B cell (primary cell): ENCODE measurements around the gene CCDC78. TPM values are rescaled to one million over a fixed set of nuclear protein-coding genes. Genes with fewer than 3 reads are reported as not detected.

Experiments
- ATAC-seq: fragments of 200-7000 bp; cut with Tn5 transposase; one replicate; pipeline ENCODE4 v1.10.0; 2021; ENCODE audit warnings: low read depth, mild to moderate bottlenecking, moderate number of reproducible peaks, moderate library complexity
- CTCF ChIA-PET: fragments of 350-600 bp; sonication (Branson Sonifier 250); formaldehyde crosslinking; loops from one replicate; lab custom pipeline; 2021; ENCODE audit warnings: antibody characterized with exemption, inconsistent platforms; lab: Charles Lee
- POLR2A ChIA-PET: fragments of 350-600 bp; sonication (Branson Sonifier 250); formaldehyde crosslinking; loops from one replicate; lab custom pipeline; 2021; ENCODE audit warnings: antibody characterized with exemption; lab: Charles Lee
- DNase-seq: peaks from one replicate; pipeline ENCODE4 v3.0.0; 2013
- H2AFZ ChIP-seq: 2 replicates; pipeline ENCODE4 v1.6.1; 2012; ENCODE audit warnings: mild to moderate bottlenecking, low read depth, low read length; ENCODE audit not compliant: insufficient read depth, poor library complexity, severe bottlenecking
- H3K27ac ChIP-seq, 2 donors: 1 replicate in 1 of 2; 2 replicates in 1 of 2; pipeline ENCODE4 v1.5.1; 2012 to 2013; ENCODE audit warnings: low read length in 2 of 2, mild to moderate bottlenecking in 2 of 2, moderate library complexity in 1 of 2
- H3K27me3 ChIP-seq, 4 experiments: fragments of 200-600 bp in 1 of 4; sonication (generic) in 1 of 4; replicated peaks in 1 of 4; 1 replicate in 2 of 4; 2 replicates in 2 of 4; pipeline versions ENCODE4 v1.6.1 to v1.7.0; 2013 to 2016; ENCODE audit warnings: low read length in 3 of 4, mild to moderate bottlenecking in 2 of 4, mixed read lengths in 1 of 4, moderate library complexity in 1 of 4; ENCODE audit not compliant: insufficient read depth in 4 of 4, control insufficient read depth in 3 of 4; ENCODE audit errors: control extremely low read depth in 1 of 4
- H3K36me3 ChIP-seq, 2 experiments: replicated peaks in 1 of 2; 1 replicate in 1 of 2; 2 replicates in 1 of 2; pipeline versions ENCODE4 v1.6.1 to v1.7.1; 2013; ENCODE audit warnings: low read length in 1 of 2; ENCODE audit not compliant: insufficient read depth in 2 of 2, control insufficient read depth in 1 of 2; ENCODE audit errors: control extremely low read depth in 1 of 2, extremely low read depth in 1 of 2
- H3K4me1 ChIP-seq, 2 donors: fragments of 200-600 bp in 1 of 2; sonication (generic) in 1 of 2; 1 replicate in 1 of 2; 2 replicates in 1 of 2; pipeline versions ENCODE4 v1.5.1 to v1.6.1; 2013 to 2017; ENCODE audit warnings: low read length in 2 of 2; ENCODE audit not compliant: control insufficient read depth in 2 of 2, insufficient read depth in 2 of 2
- H3K4me2 ChIP-seq: replicated peaks from 2 replicates; pipeline ENCODE3; 2012; ENCODE audit warnings: mild to moderate bottlenecking, low read depth, low read length; ENCODE audit not compliant: poor library complexity, severe bottlenecking
- H3K4me3 ChIP-seq, 5 experiments: fragments of 200-600 bp in 1 of 5; sonication (generic) in 1 of 5; 1 replicate in 3 of 5; 2 replicates in 2 of 5; pipeline versions ENCODE4 v1.5.1 to v1.7.0; 2011 to 2016; ENCODE audit warnings: low read length in 4 of 5, mild to moderate bottlenecking in 4 of 5, low read depth in 2 of 5, control low read depth in 1 of 5, moderate library complexity in 1 of 5; ENCODE audit not compliant: insufficient read depth in 1 of 5; ENCODE audit errors: control extremely low read depth in 1 of 5, extremely low read depth in 1 of 5
- H3K79me2 ChIP-seq: fragments of 200-600 bp; sonication (generic); one replicate; pipeline ENCODE4 v1.6.0; 2016; ENCODE audit warnings: low read length; ENCODE audit not compliant: control insufficient read depth, insufficient read depth
- H3K9ac ChIP-seq: fragments of 200-600 bp; sonication (generic); 2 replicates; pipeline ENCODE4 v1.6.1; 2017; ENCODE audit warnings: mild to moderate bottlenecking, low read length, moderate library complexity
- H3K9me3 ChIP-seq, 3 donors: one replicate each; pipeline versions ENCODE4 v1.6.1 to v1.7.1; 2013; ENCODE audit warnings: low read length in 2 of 3; ENCODE audit not compliant: control insufficient read depth in 2 of 3, insufficient read depth in 1 of 3; ENCODE audit errors: control extremely low read depth in 1 of 3
- H4K20me1 ChIP-seq: 2 replicates; pipeline ENCODE4 v1.6.0; 2012; ENCODE audit warnings: mild to moderate bottlenecking, low read length; ENCODE audit not compliant: insufficient read depth, control insufficient read depth, poor library complexity, severe bottlenecking
- H3K27ac Mint-ChIP-seq: one replicate; pipeline ENCODE4 v1.8.0; 2021; ENCODE audit warnings: mixed read lengths
- H3K27me3 Mint-ChIP-seq: one replicate; pipeline ENCODE4 v1.8.0; 2021; ENCODE audit warnings: mixed read lengths
- H3K4me1 Mint-ChIP-seq: one replicate; pipeline ENCODE4 v1.8.0; 2021; ENCODE audit warnings: mixed read lengths
- H3K4me3 Mint-ChIP-seq: one replicate; pipeline ENCODE4 v1.8.0; 2021; ENCODE audit warnings: mixed read lengths
- H3K9me3 Mint-ChIP-seq: one replicate; pipeline ENCODE4 v1.8.0; 2022; ENCODE audit warnings: mixed read lengths; ENCODE audit not compliant: insufficient read depth
- CTCF ChIP-seq: fragments of 200-600 bp; IDR thresholded peaks from one replicate; pipeline ENCODE4 v1.8.0; 2022; ENCODE audit warnings: antibody characterized with exemption, mild to moderate bottlenecking
- EZH2 ChIP-seq: IDR thresholded peaks from 2 replicates; pipeline ENCODE4 v1.6.1; 2012; ENCODE audit warnings: borderline replicate concordance, low read depth, mild to moderate bottlenecking, moderate library complexity, low read length; ENCODE audit not compliant: insufficient read depth, poor library complexity, severe bottlenecking
- WGBS: methylation state at CpG from one replicate; pipeline ENCODE4 v1.1.5; 2013; ENCODE audit warnings: missing lambda C conversion rate; ENCODE audit not compliant: insufficient coverage; 5-methylcytosine and 5-hydroxymethylcytosine counted together
- intact Hi-C: fragments of 100-400 bp; cut with micrococcal nuclease; formaldehyde crosslinking; loops from one replicate; pipeline ENCODE4 v1.10.0; 2022
- polyA plus RNA-seq: library from polyadenylated mRNA; depleted of rRNA; stranded (reverse); fragments of >200 nt; gene quantifications from 2 replicates; pipeline ENCODE4 v1.2.3, GENCODE V29; 2012
- total RNA-seq, 2 donors: library from RNA; stranded (reverse); fragments of 120-200 nt in 1 of 2; gene quantifications; 1 replicate in 1 of 2; 2 replicates in 1 of 2; pipeline versions ENCODE4 v1.2.3 to v1.2.4, GENCODE V29; 2013 to 2022

CCDC78 gene
- total and polyA plus RNA-seq, 2 donors (not counting 1 experiment from before 2014, with no cell fraction given): 11.8 to 34.2 TPM

GRCh38 chr16:764848-765487 lies 38.7 kb upstream of the CCDC78 start:
- 95% methylated on average over 33 of the region's 38 CpGs for WGBS
- TF ChIP-seq CTCF (no peak), EZH2 (no peak)
- no peak for DNase-seq
- Histone ChIP-seq H3K9me3 (no peaks in the 10 kb centered on the region), H3K27me3 (peaks cover 0 to 8% (median 0%) of the 10 kb centered on the region in 4 experiments), H3K9ac (no peak overlapping the region), H2AFZ (no peak overlapping the region), H3K4me3 (no peak overlapping the region), H3K4me2 (no peak overlapping the region), H4K20me1 (no peaks in the 10 kb centered on the region), H3K4me1 (peaks cover 0 to 3% of the 10 kb centered on the region in 2 donors), H3K27ac (no peak overlapping the region), H3K79me2 (no peaks in the 10 kb centered on the region), H3K36me3 (no peaks in the 10 kb centered on the region)
- no peaks in the 10 kb centered on the region for H3K4me1 Mint-ChIP-seq
- no peak overlapping the region for H3K27ac Mint-ChIP-seq
- intact Hi-C loops: no loop called here
- H3K9me3 Mint-ChIP-seq: no peaks in the 10 kb centered on the region
- H3K4me3 Mint-ChIP-seq: no peak overlapping the region
- no peaks in the 10 kb centered on the region for H3K27me3 Mint-ChIP-seq
- ATAC-seq: no peak
- POLR2A ChIA-PET: no interaction called here
- CTCF ChIA-PET: no interaction called here

- intact Hi-C loops: no loop called here
- H4K20me1 ChIP-seq: no peaks in the 10 kb centered on the region
- H2AFZ ChIP-seq: no peak overlapping the region
- TF ChIP-seq EZH2: no peak
- no peak for TF ChIP-seq CTCF
- H3K27me3 ChIP-seq: peaks cover 0 to under 1% (median 0%) of the 10 kb centered on the region in 4 experiments
- no peak overlapping the region for H3K4me3 ChIP-seq
- Mint-ChIP-seq H3K4me3 (no peak overlapping the region), H3K27me3 (peaks cover 3% of the 10 kb centered on the region), H3K9me3 (no peaks in the 10 kb centered on the region), H3K27ac (no peak overlapping the region), H3K4me1 (no peaks in the 10 kb centered on the region)
- H3K9ac ChIP-seq: no peak overlapping the region
- no peaks in the 10 kb centered on the region for H3K36me3 ChIP-seq
- H3K79me2 ChIP-seq: no peaks in the 10 kb centered on the region
- no peaks in the 10 kb centered on the region for H3K9me3 ChIP-seq
- WGBS: 79% methylated on average over 17 of the region's 20 CpGs
- CTCF ChIA-PET: no interaction called here
- ATAC-seq (no peak), DNase-seq (no peak)
- peaks cover 0 to under 1% of the 10 kb centered on the region in 2 donors for H3K4me1 ChIP-seq
- no peak overlapping the region for H3K4me2 ChIP-seq
- no peak overlapping the region for H3K27ac ChIP-seq
- POLR2A ChIA-PET: no interaction called here
Measured at GRCh38 chr16:764184-764750, 38.0 kb upstream of the CCDC78 start.
